NCI-H82 (cell line): ENCODE measurements around the gene ZBTB49.

Experiments
- DNase-seq: peaks from one replicate; lab custom pipeline; 2025; lab: John Stamatoyannopoulos, UW

ZBTB49 gene

GRCh38 chr4:4356106-4357041 is 66.3 kb downstream of the ZBTB49 start:
- DNase-seq = peak; percentile 6

GRCh38 chr4:4358093-4358854 is 68.2 kb downstream of the ZBTB49 start:
- DNase-seq = peak; percentile 31

DNA sequence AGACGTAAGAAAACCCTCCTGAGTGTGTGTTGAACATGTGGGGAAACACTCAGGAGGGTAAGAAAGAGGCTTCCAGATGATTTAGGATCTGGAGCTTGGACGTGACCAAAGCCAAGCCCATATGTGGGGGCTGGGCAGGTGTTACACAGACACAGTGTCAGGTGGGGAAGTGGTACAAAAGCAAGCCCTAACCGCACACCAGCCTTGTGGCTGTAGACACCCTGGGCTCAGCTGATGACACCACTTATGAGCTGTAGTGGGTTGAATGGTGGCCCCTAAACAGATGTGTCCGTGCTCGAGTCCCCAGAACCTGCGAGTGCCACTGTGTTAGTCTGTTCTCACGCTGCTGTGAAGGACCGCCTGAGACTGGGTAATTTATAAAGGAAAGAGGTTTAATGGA is 71.8 kb downstream of the ZBTB49 start:
- no peak for DNase-seq

- no peak for DNase-seq
Observed at GRCh38 chr4:4362991-4363697, 73.1 kb downstream of the ZBTB49 start.

DNA sequence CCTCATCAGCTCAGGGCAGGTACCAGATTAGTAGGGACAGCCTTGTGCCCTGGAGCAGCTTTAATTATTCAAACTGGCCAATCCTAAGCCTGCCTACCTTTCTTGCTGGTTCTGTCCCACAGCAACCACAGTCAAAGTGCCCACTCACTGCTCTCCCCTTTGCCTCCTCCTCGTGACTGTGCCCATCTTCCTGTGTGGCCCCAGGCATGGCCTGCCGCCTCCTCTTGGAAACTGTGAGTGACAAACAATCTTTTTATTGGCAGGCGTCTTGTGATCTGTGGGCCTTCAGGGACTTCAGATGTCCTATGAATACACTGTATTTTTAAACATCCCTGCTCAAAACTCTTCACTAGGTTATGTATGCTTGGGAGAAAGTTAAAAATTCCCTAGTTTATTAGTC is 74.0 kb downstream of the ZBTB49 start:
- DNase-seq = no peak

DNA sequence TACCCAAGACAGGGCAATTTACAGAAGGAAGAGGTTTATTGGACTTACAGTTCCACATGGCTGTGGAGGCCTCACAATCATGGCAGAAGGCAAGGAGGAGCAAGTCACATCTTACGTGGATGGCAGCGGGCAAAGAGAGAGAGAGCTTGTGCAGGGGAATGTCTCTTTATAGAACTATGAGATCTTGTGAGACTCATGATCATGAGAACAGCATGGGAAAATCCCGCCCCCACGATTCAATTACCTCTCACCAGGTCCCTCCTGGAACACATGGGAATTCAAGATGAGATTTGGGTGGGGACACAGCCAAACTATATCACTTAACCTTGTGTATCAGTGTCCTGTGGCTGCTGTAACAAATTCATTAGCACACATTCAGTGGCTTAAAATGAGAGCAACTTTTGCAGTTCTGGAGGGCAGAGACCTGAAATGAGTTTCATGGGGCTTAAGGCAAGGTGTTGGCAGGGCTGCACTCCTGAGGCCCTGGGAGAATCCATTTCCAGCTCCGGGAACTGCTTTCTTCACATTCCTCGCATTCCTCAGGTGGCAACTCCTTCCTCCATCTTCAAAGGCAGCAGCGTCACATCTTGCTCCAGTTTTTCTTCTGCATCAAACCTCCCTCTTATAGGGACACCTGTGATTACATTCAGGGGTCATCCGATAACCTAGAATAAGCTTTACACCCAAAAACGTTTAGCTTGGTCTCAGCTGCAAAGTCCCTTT is 74.6 kb downstream of the ZBTB49 start:
- DNase-seq = no peak

- no peak for DNase-seq
Observed at GRCh38 chr4:4368809-4369580, 78.9 kb downstream of the ZBTB49 start.
